AG10803 (cell line): ENCODE results near the gene CCDC9B.

Experiments used
- DNase-seq: peaks from one replicate; pipeline ENCODE4 v3.0.0; 2010; ENCODE audit warnings: low read depth
- H3K4me3 ChIP-seq: 2 replicates; pipeline ENCODE4 v1.5.1; 2011; ENCODE audit warnings: mild to moderate bottlenecking, low read length, control low read depth
- TF ChIP-seq, protein P1 (sequence below): conservative IDR thresholded peaks from 2 replicates; pipeline ENCODE4 v1.5.1; 2011; ENCODE audit warnings: mild to moderate bottlenecking, low read length, control low read depth, inconsistent platforms

The CCDC9B gene

GRCh38 chr15:40290545-40290917 lies 50.2 kb downstream of the CCDC9B start:
- no peak overlapping the region for H3K4me3 ChIP-seq
- TF ChIP-seq, protein P1, sequence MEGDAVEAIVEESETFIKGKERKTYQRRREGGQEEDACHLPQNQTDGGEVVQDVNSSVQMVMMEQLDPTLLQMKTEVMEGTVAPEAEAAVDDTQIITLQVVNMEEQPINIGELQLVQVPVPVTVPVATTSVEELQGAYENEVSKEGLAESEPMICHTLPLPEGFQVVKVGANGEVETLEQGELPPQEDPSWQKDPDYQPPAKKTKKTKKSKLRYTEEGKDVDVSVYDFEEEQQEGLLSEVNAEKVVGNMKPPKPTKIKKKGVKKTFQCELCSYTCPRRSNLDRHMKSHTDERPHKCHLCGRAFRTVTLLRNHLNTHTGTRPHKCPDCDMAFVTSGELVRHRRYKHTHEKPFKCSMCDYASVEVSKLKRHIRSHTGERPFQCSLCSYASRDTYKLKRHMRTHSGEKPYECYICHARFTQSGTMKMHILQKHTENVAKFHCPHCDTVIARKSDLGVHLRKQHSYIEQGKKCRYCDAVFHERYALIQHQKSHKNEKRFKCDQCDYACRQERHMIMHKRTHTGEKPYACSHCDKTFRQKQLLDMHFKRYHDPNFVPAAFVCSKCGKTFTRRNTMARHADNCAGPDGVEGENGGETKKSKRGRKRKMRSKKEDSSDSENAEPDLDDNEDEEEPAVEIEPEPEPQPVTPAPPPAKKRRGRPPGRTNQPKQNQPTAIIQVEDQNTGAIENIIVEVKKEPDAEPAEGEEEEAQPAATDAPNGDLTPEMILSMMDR: no peak
- no peak for DNase-seq

DNA sequence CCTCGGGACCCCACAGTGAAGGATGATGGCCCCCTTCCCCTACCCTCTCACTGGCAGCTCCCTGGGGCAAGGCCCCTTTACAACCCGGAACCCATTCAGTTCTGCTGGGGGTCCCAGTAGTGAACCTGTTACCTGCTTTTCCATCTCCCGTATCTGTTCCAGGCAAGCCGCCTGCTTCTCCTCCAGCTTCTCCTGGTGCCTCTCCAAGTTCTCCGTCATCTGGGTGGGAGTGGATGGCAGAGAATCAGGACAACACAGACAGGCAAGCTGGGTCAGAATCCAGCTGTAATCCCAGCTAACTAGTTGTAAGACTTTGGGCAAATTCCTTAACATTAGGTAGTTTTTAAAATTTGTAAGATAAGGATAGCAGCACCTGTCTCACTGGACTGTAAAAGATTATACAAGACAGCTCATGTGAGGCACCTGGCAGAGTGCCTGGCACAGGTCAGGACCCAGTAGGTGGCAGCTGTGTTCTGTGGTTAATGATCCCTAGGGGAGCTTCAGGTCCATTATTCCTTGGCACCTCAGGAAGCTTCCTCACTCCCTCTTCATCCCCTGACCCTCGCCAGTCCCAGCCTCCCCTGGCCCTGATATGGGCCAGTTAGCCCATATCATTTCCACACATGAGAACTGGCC lies 51.5 kb downstream of the CCDC9B start:
- DNase-seq: no peak
- TF ChIP-seq, protein P1: no peak
- no peak overlapping the region for H3K4me3 ChIP-seq

GRCh38 chr15:40287968-40288367 lies 52.8 kb downstream of the CCDC9B start:
- no peak overlapping the region for H3K4me3 ChIP-seq
- TF ChIP-seq, protein P1: no peak
- no peak for DNase-seq

- H3K4me3 ChIP-seq: no peak overlapping the region
- DNase-seq: no peak
- TF ChIP-seq, protein P1: no peak
Observed at GRCh38 chr15:40287505-40287904, 53.2 kb downstream of the CCDC9B start.

DNA sequence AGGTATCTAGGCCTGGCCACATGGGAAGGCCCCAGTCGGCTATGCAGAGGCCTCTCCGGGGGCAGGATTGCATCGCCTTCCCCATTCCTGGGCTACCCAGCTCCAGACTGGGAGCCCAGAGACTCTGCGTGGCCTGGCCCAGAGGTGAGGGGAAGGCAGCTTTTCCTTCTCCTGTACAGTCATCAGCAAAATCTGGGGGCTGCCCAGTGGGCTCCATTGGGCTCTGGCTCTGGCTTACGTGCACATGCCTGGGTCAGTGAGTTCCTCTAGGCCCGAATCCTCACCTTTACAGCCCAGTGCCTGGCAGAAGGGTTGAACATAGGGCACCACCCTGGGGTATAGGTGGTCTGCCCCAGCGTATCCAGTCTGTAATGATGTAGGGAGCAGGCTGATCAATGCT lies 53.9 kb downstream of the CCDC9B start:
- TF ChIP-seq, protein P1: no peak
- no peak for DNase-seq
- no peak overlapping the region for H3K4me3 ChIP-seq

DNA sequence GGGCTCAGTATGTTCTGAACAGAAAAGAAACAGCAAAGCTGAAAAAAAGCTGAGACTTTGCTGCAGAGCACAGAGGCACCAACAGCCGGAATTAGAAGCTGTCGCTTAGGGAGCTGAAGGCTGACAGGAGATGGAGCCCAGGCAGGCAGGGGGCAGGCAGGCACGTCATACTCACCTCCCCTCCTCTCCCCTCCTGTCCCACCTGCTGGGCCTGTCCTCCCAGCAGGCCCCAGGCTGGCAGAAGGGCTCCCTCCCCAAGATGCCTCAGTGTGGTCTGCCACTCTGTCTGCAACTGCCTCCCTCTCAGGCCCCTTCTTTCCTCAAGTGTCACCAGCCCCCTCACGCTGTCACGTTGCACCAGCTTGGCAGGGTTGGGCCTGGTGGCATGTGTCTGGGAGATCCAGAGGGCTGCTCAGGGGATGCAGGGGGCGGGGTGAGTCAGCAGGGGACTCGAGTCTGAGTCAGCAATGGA lies 54.6 kb downstream of the CCDC9B start:
- TF ChIP-seq, protein P1: no peak
- no peak overlapping the region for H3K4me3 ChIP-seq
- DNase-seq: no peak

- TF ChIP-seq, protein P1: no peak; the same call in 1 of the 2 replicates
- H3K4me3 ChIP-seq: no peak overlapping the region
- DNase-seq: no peak
Observed at GRCh38 chr15:40285554-40286011, 55.2 kb downstream of the CCDC9B start.
